Nephron (organoid): ENCODE data around the gene ZNF618.

Source experiments
- H3K27ac Mint-ChIP-seq, 3 experiments: 2 replicates each; pipeline ENCODE4 v1.8.0; 2020; ENCODE audit warnings: mixed read lengths in 3 of 3, mild to moderate bottlenecking in 2 of 3, moderate library complexity in 1 of 3
- H3K27me3 Mint-ChIP-seq: 2 replicates; pipeline ENCODE4 v1.8.0; 2021; ENCODE audit warnings: low read depth, mild to moderate bottlenecking, moderate library complexity, mixed read lengths
- H3K36me3 Mint-ChIP-seq: 2 replicates; pipeline ENCODE4 v1.8.0; 2020; ENCODE audit warnings: low read depth, mixed read lengths
- H3K4me1 Mint-ChIP-seq: 2 replicates; pipeline ENCODE4 v1.8.0; 2020; ENCODE audit warnings: mixed read lengths
- H3K4me3 Mint-ChIP-seq, 3 experiments: 2 replicates each; pipeline ENCODE4 v1.8.0; 2020; ENCODE audit warnings: mild to moderate bottlenecking in 3 of 3, mixed read lengths in 3 of 3, moderate library complexity in 2 of 3
- H3K9me3 Mint-ChIP-seq: 2 replicates; pipeline ENCODE4 v1.8.0; 2020; ENCODE audit warnings: mixed read lengths
- CTCF ChIP-seq, 3 experiments: fragments of 200-600 bp; sonication (generic); IDR thresholded peaks; one replicate each; pipeline ENCODE4 v1.5.0; 2021; ENCODE audit warnings: antibody characterized with exemption in 3 of 3; ENCODE audit not compliant: unreplicated experiment in 3 of 3

ZNF618 gene

GRCh38 chr9:113926211-113926610 is 50.1 kb downstream of the ZNF618 start:
- Mint-ChIP-seq H3K4me3 (no peak overlapping the region), H3K27me3 (no peaks in the 10 kb centered on the region), H3K27ac (no peak overlapping the region), H3K9me3 (peaks cover 75% of the 10 kb centered on the region), H3K36me3 (peaks cover 86% of the 10 kb centered on the region), H3K4me1 (no peaks in the 10 kb centered on the region)
- TF ChIP-seq CTCF (IDR thresholded peaks at IDR 0.05; ENCODE audit: unreplicated experiment in 3 of 3): no peak

GRCh38 chr9:113927277-113927676 is 51.2 kb downstream of the ZNF618 start:
- H3K4me1 Mint-ChIP-seq: no peaks in the 10 kb centered on the region
- no peaks in the 10 kb centered on the region for H3K27me3 Mint-ChIP-seq
- H3K36me3 Mint-ChIP-seq: peaks cover 76% of the 10 kb centered on the region

GRCh38 chr9:113928269-113928668 is 52.2 kb downstream of the ZNF618 start:
- Mint-ChIP-seq H3K4me3 (no peak overlapping the region), H3K27ac (no peak overlapping the region), H3K36me3 (peaks cover 66% of the 10 kb centered on the region), H3K9me3 (peaks cover 62% of the 10 kb centered on the region), H3K27me3 (no peaks in the 10 kb centered on the region), H3K4me1 (no peaks in the 10 kb centered on the region)
- no peak for TF ChIP-seq CTCF (IDR thresholded peaks at IDR 0.05; ENCODE audit: unreplicated experiment in 3 of 3)

More at GRCh38 chr9:113927277-113927676, 51.2 kb downstream of the ZNF618 start:
- no peak overlapping the region for H3K27ac Mint-ChIP-seq
- H3K9me3 Mint-ChIP-seq: peaks cover 66% of the 10 kb centered on the region
- H3K4me3 Mint-ChIP-seq: no peak overlapping the region
- no peak for TF ChIP-seq CTCF (IDR thresholded peaks at IDR 0.05; ENCODE audit: unreplicated experiment in 3 of 3)

GRCh38 chr9:113929634-113930389 is 53.7 kb downstream of the ZNF618 start:
- peaks cover 47% of the 10 kb centered on the region for H3K9me3 Mint-ChIP-seq
- no peak for TF ChIP-seq CTCF (IDR thresholded peaks at IDR 0.05; ENCODE audit: unreplicated experiment in 3 of 3)

GRCh38 chr9:113930390-113930783 is 54.3 kb downstream of the ZNF618 start:
- Mint-ChIP-seq H3K27me3 (no peaks in the 10 kb centered on the region), H3K36me3 (peaks cover 45% of the 10 kb centered on the region), H3K27ac (no peak overlapping the region), H3K4me3 (no peak overlapping the region), H3K4me1 (no peaks in the 10 kb centered on the region), H3K9me3 (peaks cover 41% of the 10 kb centered on the region)
- TF ChIP-seq CTCF (IDR thresholded peaks at IDR 0.05; ENCODE audit: unreplicated experiment in 3 of 3): no peak

More at GRCh38 chr9:113929634-113930389, 53.7 kb downstream of the ZNF618 start:
- H3K27me3 Mint-ChIP-seq: no peaks in the 10 kb centered on the region
- H3K27ac Mint-ChIP-seq: no peak overlapping the region
- no peaks in the 10 kb centered on the region for H3K4me1 Mint-ChIP-seq
- H3K36me3 Mint-ChIP-seq: peaks cover 50% of the 10 kb centered on the region
- no peak overlapping the region for H3K4me3 Mint-ChIP-seq

GRCh38 chr9:113931140-113931539 is 55.0 kb downstream of the ZNF618 start:
- Mint-ChIP-seq H3K27ac (no peak overlapping the region), H3K27me3 (no peaks in the 10 kb centered on the region), H3K36me3 (peaks cover 37% of the 10 kb centered on the region), H3K9me3 (peaks cover 33% of the 10 kb centered on the region), H3K4me1 (no peaks in the 10 kb centered on the region), H3K4me3 (no peak overlapping the region)
- no peak for TF ChIP-seq CTCF (IDR thresholded peaks at IDR 0.05; ENCODE audit: unreplicated experiment in 3 of 3)
